Smooth muscle cell of the brain vasculature (primary cell): Measurements from ENCODE around the gene TOM1.

Experiments
- DNase-seq: peaks from one replicate; pipeline ENCODE4 v3.0.0-alpha.2; 2012; ENCODE audit warnings: low read depth, low spot score

TOM1 gene

GRCh38 chr22:35307372-35307771 lies 7.7 kb downstream of the TOM1 start:
- DNase-seq: no peak

GRCh38 chr22:35307892-35308291 lies 8.2 kb downstream of the TOM1 start:
- DNase-seq: no peak

- no peak for DNase-seq
Measured at GRCh38 chr22:35308480-35309021, 8.9 kb downstream of the TOM1 start.

GRCh38 chr22:35310556-35311550 lies 11.2 kb downstream of the TOM1 start:
- no peak for DNase-seq

GRCh38 chr22:35311551-35311999 lies 11.9 kb downstream of the TOM1 start:
- no peak for DNase-seq

- no peak for DNase-seq
Measured at GRCh38 chr22:35312198-35313059, 12.7 kb downstream of the TOM1 start.

- no peak for DNase-seq
Measured at GRCh38 chr22:35313311-35314121, 13.8 kb downstream of the TOM1 start.

- no peak for DNase-seq
Measured at GRCh38 chr22:35314161-35314942, 14.7 kb downstream of the TOM1 start.

- DNase-seq: no peak
Measured at GRCh38 chr22:35315141-35315854, 15.6 kb downstream of the TOM1 start.

GRCh38 chr22:35315855-35316745 lies 16.4 kb downstream of the TOM1 start:
- no peak for DNase-seq

GRCh38 chr22:35316751-35317150 lies 17.1 kb downstream of the TOM1 start:
- DNase-seq: no peak

GRCh38 chr22:35317680-35318290 lies 18.1 kb downstream of the TOM1 start:
- DNase-seq: no peak

GRCh38 chr22:35318346-35319215 lies 18.9 kb downstream of the TOM1 start:
- DNase-seq: no peak

GRCh38 chr22:35319244-35319985 lies 19.7 kb downstream of the TOM1 start:
- DNase-seq: no peak

- DNase-seq: no peak
Measured at GRCh38 chr22:35322126-35322525, 22.4 kb downstream of the TOM1 start.

GRCh38 chr22:35322893-35323292 lies 23.2 kb downstream of the TOM1 start:
- DNase-seq: no peak

GRCh38 chr22:35323305-35323704 lies 23.6 kb downstream of the TOM1 start:
- no peak for DNase-seq
